C4-2B (cell line): Measurements from ENCODE around the gene CRTC3.
"Not testable (repeated sequence)": the region's sequence is repeated elsewhere in the genome, so short reads cannot be mapped to it uniquely, and the experiment has no call there.

Experiments
- CTCF ChIP-seq: fragments of 450-650 bp; conservative IDR thresholded peaks from 2 replicates; pipeline ENCODE4 v1.5.1; 2017; ENCODE audit warnings: mild to moderate bottlenecking
- ZFX ChIP-seq: fragments of 450-650 bp; IDR thresholded peaks from 2 replicates; pipeline ENCODE4 v1.6.1; 2017

GRCh38 chr15:90657520-90658172 lies 127.9 kb downstream of the CRTC3 start:
- TF ChIP-seq CTCF, ZFX: not testable (repeated sequence)
